Measurements from ENCODE around the gene SLC4A5. TPM values are rescaled to one million over a fixed set of nuclear protein-coding genes. Genes with fewer than 3 reads are reported as not detected.

SLC4A5 gene
- total RNA-seq, 4 donors from 2014 or later, result 0.24 to 3.8 (median 0.59) TPM

DNA sequence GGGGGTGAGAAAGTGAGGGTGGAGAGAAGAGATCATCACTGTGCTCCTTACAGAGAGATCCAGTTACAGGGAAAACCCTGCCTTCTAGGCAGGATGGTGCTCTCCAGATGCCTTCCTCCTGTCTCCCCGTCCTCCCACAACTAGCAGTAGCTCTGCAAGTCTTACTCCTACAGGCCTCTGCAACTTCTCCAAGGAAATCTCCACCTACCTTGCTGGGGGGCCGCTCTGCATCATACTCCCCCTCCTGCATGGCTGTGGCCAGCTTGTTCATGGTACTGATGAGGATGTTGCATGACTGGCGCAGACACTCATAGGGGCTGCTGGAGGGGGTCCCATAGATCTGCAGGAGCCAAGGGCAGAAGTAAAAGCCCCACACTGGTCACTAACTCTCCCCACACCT lies 22.8 kb upstream of the SLC4A5 start:
- intact Hi-C loops (cut with DNase I; ENCODE audit: low total_unique reads) (no loop called here), in situ Hi-C loops (cut with MboI; ENCODE audit: low sequenced_read_pairs in 4 of 4) (no loop called here)
- Histone ChIP-seq H3K36me3 (peaks cover 2 to 100% of the 10 kb centered on the region in 2 donors), H3K9me3 (no peaks in the 10 kb centered on the region), H3K27ac (no peak overlapping the region), H3K4me3 (no peak overlapping the region), H3K4me1 (no peaks in the 10 kb centered on the region), H3K27me3 (no peaks in the 10 kb centered on the region)
- ATAC-seq, result no peak
- no peak for DNase-seq
- TF ChIP-seq POLR2A (IDR thresholded peaks at IDR 0.05), result no peak
- TF ChIP-seq, protein P1, sequence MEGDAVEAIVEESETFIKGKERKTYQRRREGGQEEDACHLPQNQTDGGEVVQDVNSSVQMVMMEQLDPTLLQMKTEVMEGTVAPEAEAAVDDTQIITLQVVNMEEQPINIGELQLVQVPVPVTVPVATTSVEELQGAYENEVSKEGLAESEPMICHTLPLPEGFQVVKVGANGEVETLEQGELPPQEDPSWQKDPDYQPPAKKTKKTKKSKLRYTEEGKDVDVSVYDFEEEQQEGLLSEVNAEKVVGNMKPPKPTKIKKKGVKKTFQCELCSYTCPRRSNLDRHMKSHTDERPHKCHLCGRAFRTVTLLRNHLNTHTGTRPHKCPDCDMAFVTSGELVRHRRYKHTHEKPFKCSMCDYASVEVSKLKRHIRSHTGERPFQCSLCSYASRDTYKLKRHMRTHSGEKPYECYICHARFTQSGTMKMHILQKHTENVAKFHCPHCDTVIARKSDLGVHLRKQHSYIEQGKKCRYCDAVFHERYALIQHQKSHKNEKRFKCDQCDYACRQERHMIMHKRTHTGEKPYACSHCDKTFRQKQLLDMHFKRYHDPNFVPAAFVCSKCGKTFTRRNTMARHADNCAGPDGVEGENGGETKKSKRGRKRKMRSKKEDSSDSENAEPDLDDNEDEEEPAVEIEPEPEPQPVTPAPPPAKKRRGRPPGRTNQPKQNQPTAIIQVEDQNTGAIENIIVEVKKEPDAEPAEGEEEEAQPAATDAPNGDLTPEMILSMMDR (IDR thresholded peaks at IDR 0.05 in 4 of 5, conservative IDR thresholded peaks at IDR 0.05 in 1 of 5), result no peak

DNA sequence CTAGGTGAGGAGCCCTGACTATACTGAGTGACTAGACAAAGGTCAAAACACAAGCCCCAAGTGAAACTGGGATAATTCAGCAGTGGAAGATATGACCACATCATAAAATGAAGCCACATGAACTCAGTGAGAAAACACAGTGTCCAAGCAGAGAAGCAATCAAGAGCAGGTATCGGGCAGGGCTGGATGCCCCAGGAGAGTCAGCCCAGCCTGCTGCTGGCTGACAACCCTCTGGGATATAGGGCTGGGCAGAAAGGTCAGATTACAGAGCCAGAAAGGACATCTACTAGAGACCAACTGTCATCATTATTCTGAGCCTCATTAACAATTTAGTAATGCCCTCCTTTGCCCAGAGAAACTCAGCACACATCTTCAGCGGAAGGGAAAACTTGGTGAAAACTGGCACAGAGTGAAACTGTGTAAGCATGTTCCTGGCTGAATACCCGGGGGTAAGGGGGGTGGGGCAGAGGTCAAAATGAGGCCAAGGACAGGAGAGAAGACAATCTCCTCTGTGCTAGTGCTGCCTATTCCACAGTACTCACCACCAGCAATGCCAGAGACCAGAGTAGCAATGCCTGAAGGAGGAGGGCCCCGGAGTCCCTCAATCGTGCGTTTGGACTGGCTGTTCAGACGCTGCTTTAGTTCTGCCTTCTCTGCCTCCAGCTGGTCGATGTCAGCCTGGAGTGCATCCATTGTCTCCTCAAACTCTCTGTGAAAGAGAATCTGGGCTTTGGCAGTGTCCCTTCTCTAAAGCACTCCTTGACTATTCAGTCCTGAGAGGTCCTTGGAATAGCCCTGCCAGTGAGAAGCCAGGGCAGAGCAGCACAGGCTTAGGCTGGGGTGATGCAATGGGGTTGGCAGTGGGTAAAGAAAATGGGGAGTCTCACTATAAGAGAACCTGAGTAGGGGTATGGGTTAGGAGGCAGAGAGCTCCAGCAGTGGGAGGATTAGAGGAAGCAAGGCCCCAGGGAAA lies 21.6 kb upstream of the SLC4A5 start:
- H3K9me3 ChIP-seq, result no peaks in the 10 kb centered on the region
- TF ChIP-seq, protein P1 (IDR thresholded peaks at IDR 0.05 in 4 of 5, conservative IDR thresholded peaks at IDR 0.05 in 1 of 5), result no peak
- TF ChIP-seq POLR2A (IDR thresholded peaks at IDR 0.05), result no peak
- no peak for DNase-seq
- no peaks in the 10 kb centered on the region for H3K4me1 ChIP-seq
- intact Hi-C loops (cut with DNase I; ENCODE audit: low total_unique reads) (no loop called here), in situ Hi-C loops (cut with MboI; ENCODE audit: low sequenced_read_pairs in 4 of 4) (no loop called here)
- H3K4me3 ChIP-seq, result no peak overlapping the region
- no peaks in the 10 kb centered on the region for H3K27me3 ChIP-seq
- peak; percentile 18 to 23 for ATAC-seq
- peak overlapping the region in 1 of 4 donors; percentile 28 for H3K27ac ChIP-seq
- peaks cover 2 to 100% of the 10 kb centered on the region in 2 donors for H3K36me3 ChIP-seq

DNA sequence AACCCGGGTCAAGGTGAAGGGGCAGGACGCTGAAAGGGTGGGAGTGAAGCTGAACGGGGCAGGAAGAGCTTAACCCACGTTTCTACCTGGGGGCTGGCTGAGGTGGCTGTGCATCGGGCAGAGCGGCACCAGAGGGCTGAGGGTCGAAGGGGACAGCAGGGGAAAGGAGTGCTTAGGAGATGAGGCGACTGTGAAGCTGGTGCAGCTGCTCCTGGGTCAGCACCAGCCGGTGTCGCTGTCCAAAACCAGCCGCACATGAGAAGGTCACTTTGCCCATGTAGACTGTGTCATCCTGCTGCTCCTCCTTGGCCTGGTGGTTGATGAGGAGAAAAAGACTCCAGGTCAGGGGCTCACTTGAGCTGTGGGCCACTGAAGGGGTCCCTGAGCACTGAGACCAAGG lies 18.1 kb upstream of the SLC4A5 start:
- in situ Hi-C loops (cut with MboI; ENCODE audit: low sequenced_read_pairs in 4 of 4) (no loop called here), intact Hi-C loops (cut with DNase I; ENCODE audit: low total_unique reads) (no loop called here)
- peaks cover 0 to 95% of the 10 kb centered on the region in 2 donors for H3K36me3 ChIP-seq
- H3K27ac ChIP-seq, result no peak overlapping the region
- no peaks in the 10 kb centered on the region for H3K27me3 ChIP-seq
- H3K9me3 ChIP-seq, result no peaks in the 10 kb centered on the region
- H3K4me1 ChIP-seq, result no peaks in the 10 kb centered on the region
- no peak for DNase-seq
- H3K4me3 ChIP-seq, result no peak overlapping the region
- no peak for ATAC-seq
- TF ChIP-seq, protein P1 (IDR thresholded peaks at IDR 0.05 in 4 of 5, conservative IDR thresholded peaks at IDR 0.05 in 1 of 5), result no peak
- TF ChIP-seq POLR2A (IDR thresholded peaks at IDR 0.05), result no peak

DNA sequence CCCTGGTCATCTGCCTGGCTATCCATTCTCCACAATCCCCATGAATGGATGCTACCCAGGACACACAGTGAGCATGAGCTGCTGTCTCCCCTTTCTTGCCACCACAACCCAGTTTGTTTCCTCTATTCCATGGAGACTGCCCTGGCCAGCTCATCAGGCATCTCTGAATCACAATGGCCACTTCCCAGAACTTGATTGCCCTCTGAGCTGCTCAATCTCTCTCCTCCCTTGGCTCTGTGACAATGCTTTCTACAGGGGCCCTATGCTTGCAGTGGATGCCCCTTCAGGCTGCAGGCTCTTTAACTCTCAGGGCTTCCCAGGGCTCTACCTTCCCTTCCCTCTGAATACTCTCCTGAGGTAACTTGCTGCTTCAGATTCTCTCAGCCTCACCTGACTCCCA lies 14.4 kb upstream of the SLC4A5 start:
- Histone ChIP-seq H3K27me3 (no peaks in the 10 kb centered on the region), H3K27ac (no peak overlapping the region), H3K9me3 (no peaks in the 10 kb centered on the region), H3K36me3 (peaks cover 0 to 58% of the 10 kb centered on the region in 2 donors), H3K4me1 (no peaks in the 10 kb centered on the region), H3K4me3 (no peak overlapping the region)
- TF ChIP-seq POLR2A (IDR thresholded peaks at IDR 0.05), result no peak
- TF ChIP-seq, protein P1 (IDR thresholded peaks at IDR 0.05 in 4 of 5, conservative IDR thresholded peaks at IDR 0.05 in 1 of 5), result no peak
- no peak for DNase-seq
- ATAC-seq, result no peak
- intact Hi-C loops (cut with DNase I; ENCODE audit: low total_unique reads), result no loop called here
- in situ Hi-C loops (cut with MboI; ENCODE audit: low sequenced_read_pairs in 4 of 4), result no loop called here

Measured in gastrocnemius medialis (tissue), 4 donors.